ENCODE data around the gene APOB. TPM values are rescaled to one million over a fixed set of nuclear protein-coding genes. Genes with fewer than 3 reads are reported as not detected.

The APOB gene
- total and polyA plus RNA-seq, 2 of the 8 experiments (the other 6 are each of a cell fraction or from before 2014, with no cell fraction given): 0.15 to 0.61 TPM

GRCh38 chr2:21020668-21021288, 23.1 kb downstream of the APOB start:
- Histone ChIP-seq H2AK5ac (ENCODE audit: low read depth, low read length) (no peak overlapping the region), H3K14ac (ENCODE audit: insufficient read length) (no peak overlapping the region), H3K27ac (ENCODE audit: low read depth, low read length) (no peak overlapping the region), H3K18ac (ENCODE audit: extremely low read depth, low read length) (no peak overlapping the region), H3K36me3 (ENCODE audit: control insufficient read depth in 2 of 4, insufficient read depth in 4 of 4, low read length in 3 of 4) (no peaks in the 10 kb centered on the region), H2AFZ (ENCODE audit: low read length) (no peak overlapping the region), H4K8ac (ENCODE audit: extremely low read depth, insufficient read depth, low read length) (no peak overlapping the region), H2BK5ac (ENCODE audit: low read depth, low read length) (no peak overlapping the region), H3K23me2 (ENCODE audit: low read depth, low read length) (no peaks in the 10 kb centered on the region), H3K23ac (ENCODE audit: insufficient read length) (no peak overlapping the region), H4K20me1 (replicated peaks in 1 of 2; ENCODE audit: control insufficient read depth in 1 of 2, insufficient read depth in 2 of 2, low read length in 2 of 2) (no peaks in the 10 kb centered on the region), H4K5ac (ENCODE audit: insufficient read length, low read depth, low read length) (no peak overlapping the region), H2BK15ac (ENCODE audit: low read length) (no peak overlapping the region), H3K4me3 (ENCODE audit: extremely low read depth in 1 of 4, insufficient read depth in 2 of 4, low read depth in 3 of 4, low read length in 4 of 4) (no peak overlapping the region), H3K9ac (replicated peaks in 1 of 4; ENCODE audit: extremely low read depth in 1 of 4, low read depth in 3 of 4, low read length in 3 of 4) (no peak overlapping the region), H2BK12ac (ENCODE audit: low read depth, low read length) (no peak overlapping the region), H4K91ac (replicated peaks; ENCODE audit: insufficient read length, low read length) (no peak overlapping the region), H3K4me2 (ENCODE audit: insufficient read depth in 1 of 2, low read depth in 2 of 2, low read length in 2 of 2) (no peak overlapping the region), H2BK120ac (replicated peaks; ENCODE audit: low read depth, low read length) (no peak overlapping the region), H3K27me3 (replicated peaks in 1 of 4; ENCODE audit: control insufficient read depth in 3 of 4, extremely low read depth in 1 of 4, insufficient read depth in 3 of 4, low read length in 3 of 4) (no peaks in the 10 kb centered on the region), H3K4ac (replicated peaks; ENCODE audit: insufficient read length, low read depth, low read length) (no peak overlapping the region), H3K9me3 (ENCODE audit: insufficient read depth in 2 of 2, low read depth in 1 of 2, low read length in 1 of 2) (no peaks in the 10 kb centered on the region), H3K56ac (replicated peaks; ENCODE audit: insufficient read length, low read depth, low read length) (no peak overlapping the region), H3K4me1 (replicated peaks in 1 of 4; ENCODE audit: control insufficient read depth in 3 of 4, insufficient read depth in 4 of 4, low read length in 3 of 4) (no peaks in the 10 kb centered on the region), H2BK20ac (ENCODE audit: low read length) (no peak overlapping the region), H3K79me2 (ENCODE audit: control insufficient read depth in 1 of 2, insufficient read depth in 2 of 2, low read length in 2 of 2) (no peaks in the 10 kb centered on the region), H3K79me1 (ENCODE audit: low read depth, low read length) (no peaks in the 10 kb centered on the region)
- ChIA-PET POLR2A (ENCODE audit: partially characterized antibody) (no interaction called here), CTCF (ENCODE audit: partially characterized antibody) (no interaction called here)
- FAIRE-seq (no peak), DNase-seq (ENCODE audit: low read depth in 1 of 2, low spot score in 2 of 2) (no peak)
- 92% methylated on average over 2 of the region's 2 CpGs; no CpG with 5 or more reads in 1 of the 2 experiments for WGBS, 2 experiments (ENCODE audit: extremely low coverage in 1 of 2, insufficient coverage in 1 of 2, insufficient read length in 1 of 2, insufficient replicate concordance in 2 of 2, low coverage in 1 of 2, low lambda C conversion rate in 2 of 2, missing lambda C conversion rate in 1 of 2)
- no peak for TF ChIP-seq HDAC2 (IDR thresholded peaks at IDR 0.05; ENCODE audit: borderline replicate concordance in 1 of 2, low read depth in 2 of 2, low read length in 2 of 2)
- no peak for TF ChIP-seq NANOG (IDR thresholded peaks at IDR 0.05; ENCODE audit: insufficient read depth, low read depth, low read length, poor library complexity, severe bottlenecking)
- no peak for TF ChIP-seq SP1 (IDR thresholded peaks at IDR 0.05; ENCODE audit: low read depth, low read length)
- no peak for TF ChIP-seq MAX (IDR thresholded peaks at IDR 0.05)
- no peak for TF ChIP-seq POU5F1 (IDR thresholded peaks at IDR 0.05; ENCODE audit: low read depth, low read length)
- no peak for TF ChIP-seq BCL11A (IDR thresholded peaks at IDR 0.05; ENCODE audit: low read depth in 2 of 2, low read length in 2 of 2)
- no peak for TF ChIP-seq CBX8 (IDR thresholded peaks at IDR 0.05; ENCODE audit: borderline replicate concordance, low read depth, low read length)

All from H1 (cell line).